ENCODE measurements around the gene SLC17A8. TPM values are rescaled to one million over a fixed set of nuclear protein-coding genes. Genes with fewer than 3 reads are reported as not detected.

The SLC17A8 gene
- total and polyA plus RNA-seq, 2 donors (not counting 3 experiments of a cell fraction or from before 2014, with no cell fraction given) = not detected

GRCh38 chr12:100437038-100437841, 80.4 kb downstream of the SLC17A8 start:
- intact Hi-C loops (cut with micrococcal nuclease) (no loop called here), dilution Hi-C loops (cut with MboI; ENCODE audit: extremely low pct_ligation_motif_present, low sequenced_read_pairs) (no loop called here)
- no peaks in the 10 kb centered on the region for H3K79me2 ChIP-seq (ENCODE audit: control insufficient read depth, insufficient read depth, low read length)
- H4K20me1 ChIP-seq (replicated peaks; ENCODE audit: control insufficient read depth, extremely low read depth, insufficient read depth, low read length) = no peaks in the 10 kb centered on the region
- no peaks in the 10 kb centered on the region for H3K27me3 ChIP-seq (ENCODE audit: control insufficient read depth in 2 of 2, insufficient read depth in 2 of 2, low read length in 2 of 2)
- TF ChIP-seq CTCF (IDR thresholded peaks at IDR 0.05; ENCODE audit: extremely low read depth in 1 of 2, insufficient read depth in 1 of 2, low read depth in 1 of 2, low read length in 2 of 2) (no peak), JUN (IDR thresholded peaks at IDR 0.05; ENCODE audit: borderline replicate concordance, insufficient read depth, insufficient read length, low read depth) (no peak), FOS (IDR thresholded peaks at IDR 0.05; ENCODE audit: borderline replicate concordance, insufficient read depth, low read length) (no peak)
- H3K9me1 ChIP-seq (replicated peaks; ENCODE audit: control insufficient read depth, extremely low read depth, insufficient read depth, low read length) = no peaks in the 10 kb centered on the region
- H3K4me1 ChIP-seq (ENCODE audit: control insufficient read depth, extremely low read depth, insufficient read depth, low read length) = no peaks in the 10 kb centered on the region
- BruUV-seq (replicated peaks) = no TSS peak
- POLR2A ChIA-PET = no interaction called here
- no peaks in the 10 kb centered on the region for H3K9me3 ChIP-seq (replicated peaks; ENCODE audit: control insufficient read depth, insufficient read depth, low read length)
- no peak overlapping the region for H3K4me3 ChIP-seq (replicated peaks in 1 of 3; ENCODE audit: insufficient read depth in 1 of 3, low read depth in 1 of 3, low read length in 3 of 3)
- no peak overlapping the region for H3K9ac ChIP-seq (replicated peaks; ENCODE audit: extremely low read depth, insufficient read depth, low read length)
- H2AFZ ChIP-seq (ENCODE audit: low read depth, low read length) = no peak overlapping the region
- no peak for DNase-seq (ENCODE audit: low read depth, low spot score)
- no peaks in the 10 kb centered on the region for H3K36me3 ChIP-seq (ENCODE audit: control insufficient read depth in 2 of 2, extremely low read depth in 1 of 2, insufficient read depth in 2 of 2, low read length in 2 of 2)
- no peak overlapping the region for H3K27ac ChIP-seq (ENCODE audit: insufficient read depth, low read depth, low read length)
- no peak overlapping the region for H3K4me2 ChIP-seq (ENCODE audit: insufficient read depth, low read length)
- no peak for FAIRE-seq
- CTCF ChIA-PET = interaction anchor here (1.4 kb wide), 1 partner anchor 19 kb away, joined by 3 read pairs; no protein-coding TSS in a partner anchor

- CTCF ChIA-PET = no interaction called here
- H3K9me1 ChIP-seq (replicated peaks; ENCODE audit: control insufficient read depth, extremely low read depth, insufficient read depth, low read length) = no peaks in the 10 kb centered on the region
- dilution Hi-C loops (cut with MboI; ENCODE audit: extremely low pct_ligation_motif_present, low sequenced_read_pairs) (no loop called here), intact Hi-C loops (cut with micrococcal nuclease) (no loop called here)
- H3K9me3 ChIP-seq (replicated peaks; ENCODE audit: control insufficient read depth, insufficient read depth, low read length) = no peaks in the 10 kb centered on the region
- no peaks in the 10 kb centered on the region for H3K4me1 ChIP-seq (ENCODE audit: control insufficient read depth, extremely low read depth, insufficient read depth, low read length)
- FAIRE-seq (no peak), DNase-seq (ENCODE audit: low read depth, low spot score) (no peak)
- H3K36me3 ChIP-seq (ENCODE audit: control insufficient read depth in 2 of 2, extremely low read depth in 1 of 2, insufficient read depth in 2 of 2, low read length in 2 of 2) = no peaks in the 10 kb centered on the region
- TF ChIP-seq EZH2 (IDR thresholded peaks at IDR 0.05; ENCODE audit: borderline replicate concordance, low read depth, low read length, severe bottlenecking) (no peak), CTCF (IDR thresholded peaks at IDR 0.05; ENCODE audit: extremely low read depth in 1 of 2, insufficient read depth in 1 of 2, low read depth in 1 of 2, low read length in 2 of 2) (no peak), POLR2AphosphoS5 (IDR thresholded peaks at IDR 0.05; ENCODE audit: insufficient read depth, low read depth, low read length) (no peak), JUN (IDR thresholded peaks at IDR 0.05; ENCODE audit: borderline replicate concordance, insufficient read depth, insufficient read length, low read depth) (no peak), GATA2 (IDR thresholded peaks at IDR 0.05; ENCODE audit: insufficient read depth, insufficient read length, low read depth, low read length) (no peak), FOS (IDR thresholded peaks at IDR 0.05; ENCODE audit: borderline replicate concordance, insufficient read depth, low read length) (no peak), POLR2A (IDR thresholded peaks at IDR 0.05; ENCODE audit: low read depth, low read length) (no peak), MYC (IDR thresholded peaks at IDR 0.05; ENCODE audit: low read depth, low read length) (no peak), MAX (IDR thresholded peaks at IDR 0.05; ENCODE audit: insufficient read depth, insufficient read length) (no peak)
- no peak overlapping the region for H2AFZ ChIP-seq (ENCODE audit: low read depth, low read length)
- BruUV-seq (replicated peaks) = no TSS peak
- no peaks in the 10 kb centered on the region for H3K27me3 ChIP-seq (ENCODE audit: control insufficient read depth in 2 of 2, insufficient read depth in 2 of 2, low read length in 2 of 2)
- POLR2A ChIA-PET = no interaction called here
- H3K27ac ChIP-seq (ENCODE audit: insufficient read depth, low read depth, low read length) = no peak overlapping the region
- no peak overlapping the region for H3K4me3 ChIP-seq (replicated peaks in 1 of 3; ENCODE audit: insufficient read depth in 1 of 3, low read depth in 1 of 3, low read length in 3 of 3)
- no peaks in the 10 kb centered on the region for H3K79me2 ChIP-seq (ENCODE audit: control insufficient read depth, insufficient read depth, low read length)
- no peaks in the 10 kb centered on the region for H4K20me1 ChIP-seq (replicated peaks; ENCODE audit: control insufficient read depth, extremely low read depth, insufficient read depth, low read length)
- no peak overlapping the region for H3K9ac ChIP-seq (replicated peaks; ENCODE audit: extremely low read depth, insufficient read depth, low read length)
- no peak overlapping the region for H3K4me2 ChIP-seq (ENCODE audit: insufficient read depth, low read length)
Measured at GRCh38 chr12:100439797-100440196, 82.9 kb downstream of the SLC17A8 start.

Data from endothelial cell of umbilical vein (primary cell).